ENCODE measurements around the gene SMPD1. TPM values are rescaled to one million over a fixed set of nuclear protein-coding genes. Genes with fewer than 3 reads are reported as not detected.

SMPD1 gene
- polyA plus RNA-seq, 3 donors, result 34.0 to 38.1 (median 35.5) TPM

Other genes starting within 250 kb of the SMPD1 start
- not detected for gene OR52B2, start 220.1 kb upstream of the SMPD1 start, polyA plus RNA-seq (ENCODE audit: insufficient read length in 3 of 3)
- under 1 TPM; 0.13 to 0.40 (median 0.26) TPM for gene OR52W1, start 191.2 kb upstream of the SMPD1 start, polyA plus RNA-seq (ENCODE audit: insufficient read length in 3 of 3)
- gene C11orf42, start 184.9 kb upstream of the SMPD1 start, polyA plus RNA-seq (ENCODE audit: insufficient read length in 3 of 3), result 1 to 10 TPM; 1.1 to 3.5 (median 2.5) TPM
- 10 to 100 TPM; 58.8 to 89.9 (median 72.2) TPM for gene FHIP1B, start 155.8 kb upstream of the SMPD1 start, polyA plus RNA-seq (ENCODE audit: insufficient read length in 3 of 3)
- under 1 TPM; 0.23 to 0.82 (median 0.44) TPM for gene CNGA4, start 151.4 kb upstream of the SMPD1 start, polyA plus RNA-seq (ENCODE audit: insufficient read length in 3 of 3)
- gene CCKBR, start 130.6 kb upstream of the SMPD1 start, polyA plus RNA-seq (ENCODE audit: insufficient read length in 3 of 3), result under 1 TPM; 0.43 to 0.77 (median 0.68) TPM
- 10 to 100 TPM; 16.1 to 22.2 (median 20.9) TPM for gene CAVIN3, start 70.0 kb upstream of the SMPD1 start, polyA plus RNA-seq (ENCODE audit: insufficient read length in 3 of 3)
- gene APBB1, start 28.6 kb downstream of the SMPD1 start, polyA plus RNA-seq (ENCODE audit: insufficient read length in 3 of 3), result 10 to 100 TPM; 62.7 to 65.3 (median 63.1) TPM
- 1 to 10 TPM; 3.1 to 6.6 (median 6.4) TPM for gene HPX, start 50.5 kb downstream of the SMPD1 start, polyA plus RNA-seq (ENCODE audit: insufficient read length in 3 of 3)
- 10 to 100 TPM; 24.8 to 32.2 (median 28.3) TPM for gene TRIM3, start 83.5 kb downstream of the SMPD1 start, polyA plus RNA-seq (ENCODE audit: insufficient read length in 3 of 3)
- 10 to 100 TPM; 71.9 to 80.8 (median 77.5) TPM for gene ARFIP2, start 90.9 kb downstream of the SMPD1 start, polyA plus RNA-seq (ENCODE audit: insufficient read length in 3 of 3)
- gene TIMM10B, start 91.0 kb downstream of the SMPD1 start, polyA plus RNA-seq (ENCODE audit: insufficient read length in 3 of 3), result 10 to 100 TPM; 36.4 to 43.8 (median 37.9) TPM
- 10 to 100 TPM in 2 of 3 donors, 1 to 10 TPM in 1; 5.9 to 13.2 (median 13.0) TPM for gene DNHD1, start 106.8 kb downstream of the SMPD1 start, polyA plus RNA-seq (ENCODE audit: insufficient read length in 3 of 3)
- gene RRP8, start 213.1 kb downstream of the SMPD1 start, polyA plus RNA-seq (ENCODE audit: insufficient read length in 3 of 3), result 10 to 100 TPM; 17.5 to 29.9 (median 22.0) TPM
- 100 to 1,000 TPM; 159 to 167 (median 159) TPM for gene ILK, start 213.3 kb downstream of the SMPD1 start, polyA plus RNA-seq (ENCODE audit: insufficient read length in 3 of 3)
- gene TAF10, start 221.7 kb downstream of the SMPD1 start, polyA plus RNA-seq (ENCODE audit: insufficient read length in 3 of 3), result 10 to 100 TPM; 68.8 to 96.0 (median 81.3) TPM
- 100 to 1,000 TPM; 112 to 123 (median 120) TPM for gene TPP1, start 228.9 kb downstream of the SMPD1 start, polyA plus RNA-seq (ENCODE audit: insufficient read length in 3 of 3)

Measured in renal pelvis (tissue), 3 donors.